NCI-H1694 treated with DMSO at 0.1 percent for 48 hours (cell line): ENCODE results near the gene ZNF837.

Source experiments
- DNase-seq: peaks from one replicate; lab custom pipeline; 2025; lab: John Stamatoyannopoulos, UW

Gene ZNF837

DNA sequence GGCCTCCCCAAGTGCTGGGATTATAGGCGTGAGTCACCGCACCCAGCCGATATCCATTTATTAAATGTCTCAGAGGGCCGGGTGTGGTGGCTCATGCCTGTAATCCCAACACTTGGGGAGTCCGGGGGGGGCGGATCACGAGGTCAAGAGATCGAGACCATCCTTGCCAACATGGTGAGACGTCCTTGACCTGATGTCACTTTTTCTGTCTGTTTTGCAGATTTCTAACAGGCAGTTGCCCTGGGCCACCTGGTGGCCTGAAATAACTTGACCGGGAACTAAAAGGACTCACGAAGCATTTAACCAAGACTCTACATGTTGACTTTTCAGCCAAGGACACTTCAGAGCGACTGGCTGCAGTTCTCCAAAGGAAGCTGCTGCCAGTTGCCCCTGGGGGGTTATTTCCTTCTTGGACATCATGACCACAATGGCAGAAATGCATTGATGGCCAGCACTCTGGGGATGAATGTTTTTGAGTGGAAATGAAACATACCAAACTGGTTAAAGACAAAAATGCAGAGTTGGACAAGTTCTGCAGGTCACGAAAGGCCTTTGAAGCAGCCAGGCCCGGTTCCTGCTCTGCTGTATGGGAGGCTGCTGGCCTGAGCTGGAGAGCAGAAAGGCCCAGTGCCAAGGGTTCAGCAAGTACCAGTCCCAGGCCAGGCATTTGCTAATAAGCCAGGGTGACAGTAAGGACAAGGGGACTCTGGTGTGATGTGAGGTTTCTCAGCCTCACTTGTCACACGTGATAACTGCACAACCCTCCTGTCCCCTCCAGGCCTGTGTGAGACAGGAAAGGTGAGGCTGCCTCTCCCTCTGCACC lies 8.3 kb downstream of the ZNF837 start:
- no peak for DNase-seq

DNA sequence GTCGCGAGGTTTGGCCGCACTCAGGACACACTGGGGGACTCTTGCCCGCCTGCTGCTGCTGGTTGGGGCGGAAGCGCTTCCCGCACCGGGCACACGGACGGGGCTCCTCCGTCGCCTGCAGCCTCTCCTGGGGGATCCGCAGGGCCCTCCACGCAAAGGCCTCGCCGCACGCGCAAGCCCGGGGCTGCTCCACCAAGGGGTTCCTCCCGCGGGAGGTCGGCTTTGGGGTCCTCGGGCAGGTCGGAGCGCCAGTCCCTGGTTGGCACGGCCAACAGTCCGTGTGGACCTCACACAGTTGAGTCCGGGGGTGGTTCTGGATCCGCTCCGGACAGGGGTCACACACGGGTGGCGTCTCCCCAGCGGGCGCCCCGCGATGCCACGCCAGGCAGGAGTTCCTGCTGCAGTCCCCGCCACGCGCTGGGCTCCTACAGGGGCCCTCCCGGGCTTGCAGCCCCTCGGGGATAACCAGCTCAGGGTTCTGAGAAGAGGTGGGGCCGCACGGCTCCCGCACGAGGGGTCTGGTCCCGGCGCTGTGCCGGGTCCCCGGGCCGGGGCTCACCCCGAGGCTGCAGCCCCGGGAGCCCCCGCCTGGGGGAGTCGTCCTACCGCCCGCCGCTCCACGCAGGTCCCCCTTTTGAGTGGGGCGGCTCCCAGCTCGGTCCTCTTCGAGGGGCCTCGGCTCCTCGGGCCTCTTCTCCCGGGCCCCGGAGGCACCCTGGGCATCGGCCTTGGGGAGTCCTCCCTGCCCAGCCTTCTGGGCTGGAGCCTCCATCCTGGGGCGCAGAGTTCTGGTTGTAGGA lies 12.1 kb downstream of the ZNF837 start:
- DNase-seq, result no peak

DNA sequence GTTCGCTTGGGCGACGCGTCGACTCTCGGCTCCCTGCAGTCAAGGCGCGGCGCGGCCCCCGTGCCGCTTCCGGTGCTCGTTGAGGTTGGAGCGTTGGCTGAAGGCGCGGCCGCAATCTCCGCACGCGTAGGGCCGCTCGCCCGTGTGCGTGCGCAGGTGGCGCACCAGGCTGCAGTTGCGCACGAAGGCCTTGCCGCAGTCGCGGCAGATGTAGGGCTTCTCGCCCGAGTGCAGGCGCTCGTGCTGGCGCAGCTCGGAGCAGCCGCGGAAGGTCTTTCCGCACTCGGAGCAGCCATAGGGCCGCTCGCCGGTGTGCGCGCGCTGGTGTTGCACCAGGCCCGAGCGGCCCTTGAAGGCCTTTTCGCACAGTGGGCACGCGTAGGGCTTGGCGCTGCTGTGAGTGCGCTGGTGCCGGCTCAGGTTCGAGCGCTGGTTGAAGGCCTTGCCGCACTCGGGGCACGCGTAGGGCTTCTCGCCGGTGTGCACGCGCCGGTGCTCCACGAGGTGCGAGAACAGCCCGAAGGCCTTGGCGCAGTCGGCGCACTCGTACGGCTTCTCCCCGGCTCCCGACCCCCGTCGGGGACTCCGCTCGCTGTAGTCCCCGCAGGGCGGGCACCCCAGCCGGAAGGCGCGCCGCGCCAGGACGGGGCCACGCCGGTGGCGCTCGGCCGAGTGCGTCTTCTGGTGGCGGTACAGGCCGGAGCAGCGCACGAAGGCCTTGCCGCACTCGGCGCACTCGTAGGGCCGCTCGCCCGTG lies 13.0 kb downstream of the ZNF837 start:
- no peak for DNase-seq

DNA sequence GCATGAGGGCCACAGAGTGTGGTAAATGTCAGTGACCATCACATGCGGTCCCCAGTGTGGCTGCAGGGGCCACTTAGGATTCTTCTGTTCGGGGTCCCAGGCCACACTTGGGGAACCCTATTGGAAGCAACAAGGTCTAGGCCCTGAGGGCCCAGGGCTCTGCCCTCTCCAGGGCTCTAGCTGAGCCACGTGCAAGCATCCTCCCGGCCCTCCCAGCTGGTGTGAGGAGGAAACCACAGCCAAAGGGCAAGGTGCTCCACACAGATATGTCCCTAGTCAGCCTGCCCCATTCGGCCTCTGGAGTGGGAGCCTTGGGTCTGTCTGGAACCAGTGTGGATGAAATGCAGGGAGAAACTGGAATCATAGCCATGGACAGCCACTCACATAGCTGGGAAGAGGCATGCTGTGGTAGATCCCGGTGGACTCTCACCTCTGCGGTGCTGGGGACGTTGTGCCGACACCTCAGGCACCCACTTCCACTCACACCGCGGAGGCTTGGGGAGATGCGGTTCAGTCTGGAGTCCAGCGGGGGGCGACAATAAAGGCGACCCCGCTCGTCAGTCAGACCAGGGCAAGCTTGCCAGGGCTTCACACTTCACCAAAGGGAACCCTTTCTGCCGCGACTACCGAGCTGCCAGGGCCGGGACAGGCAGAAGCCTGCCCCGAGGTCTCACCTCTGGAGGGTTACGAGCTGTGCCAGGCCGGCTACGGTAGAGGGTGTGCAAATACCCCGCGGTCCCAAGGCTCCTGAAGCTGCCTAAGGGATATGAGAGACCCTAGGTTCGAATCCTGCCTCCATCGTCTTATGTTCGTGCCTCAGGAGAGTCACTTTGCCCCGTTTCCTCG lies 14.0 kb downstream of the ZNF837 start:
- DNase-seq, result no peak

DNA sequence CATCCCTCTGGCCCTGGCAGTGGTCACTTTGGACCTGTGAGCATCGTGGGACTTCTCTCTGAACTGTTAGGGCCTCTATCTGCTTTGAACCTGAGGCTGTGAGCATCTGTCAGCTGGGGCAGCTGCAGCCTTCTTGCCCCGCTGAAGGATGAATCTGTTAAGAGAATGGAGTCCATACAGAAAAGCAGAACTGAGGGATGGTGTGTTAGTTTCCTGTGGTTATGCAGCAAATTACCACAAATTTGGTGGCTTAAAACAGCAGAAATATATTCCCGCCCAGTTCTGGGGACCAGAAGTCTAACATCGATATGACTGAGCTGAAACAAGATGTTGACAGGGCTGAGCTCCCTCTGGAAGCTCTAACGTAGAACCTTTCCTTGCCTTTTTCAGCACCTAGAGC lies 16.7 kb downstream of the ZNF837 start:
- no peak for DNase-seq

DNA sequence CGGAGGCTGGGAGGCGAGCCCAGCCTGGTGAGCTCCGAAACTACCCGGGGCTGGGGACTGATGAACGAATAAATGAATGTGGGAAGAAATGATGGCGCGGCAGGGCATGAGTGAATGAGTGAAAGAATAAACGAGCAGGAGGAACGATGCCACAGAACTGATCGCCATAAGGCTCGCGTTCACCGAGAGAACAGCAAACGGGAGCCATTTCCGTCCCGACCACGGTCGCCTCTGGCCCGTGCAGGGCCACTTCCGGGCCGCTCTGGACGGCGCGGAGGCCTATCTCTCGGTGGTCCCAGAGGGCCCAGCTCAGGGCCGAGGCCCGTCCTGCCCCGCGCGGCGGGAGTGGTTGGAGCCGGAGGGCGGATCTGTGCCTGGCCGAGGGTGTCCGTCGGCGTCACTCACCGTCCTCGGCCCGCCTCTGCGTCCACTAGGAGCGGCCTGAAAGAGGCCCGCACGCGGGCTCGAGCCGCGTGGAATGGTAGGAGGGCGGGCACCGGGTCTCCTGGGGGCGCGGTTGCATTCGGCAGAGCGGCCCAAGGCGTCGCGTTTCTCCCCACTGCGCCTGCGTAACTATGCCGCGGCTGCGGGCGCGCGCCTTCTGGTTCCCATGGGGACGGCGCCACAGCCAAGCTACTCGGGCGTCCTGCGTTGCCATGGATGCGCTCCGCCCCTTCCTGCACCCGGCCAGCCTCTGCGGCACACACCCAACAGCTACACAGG lies 18.4 kb downstream of the ZNF837 start, which contains the start of gene ZNF497:
Gene ZNF497 (minus strand): TSS at position 480 of the 723 bp plus-strand sequence. CDS start 5,116 bp downstream, outside the sequence.
- DNase-seq, result peak; percentile 94

DNA sequence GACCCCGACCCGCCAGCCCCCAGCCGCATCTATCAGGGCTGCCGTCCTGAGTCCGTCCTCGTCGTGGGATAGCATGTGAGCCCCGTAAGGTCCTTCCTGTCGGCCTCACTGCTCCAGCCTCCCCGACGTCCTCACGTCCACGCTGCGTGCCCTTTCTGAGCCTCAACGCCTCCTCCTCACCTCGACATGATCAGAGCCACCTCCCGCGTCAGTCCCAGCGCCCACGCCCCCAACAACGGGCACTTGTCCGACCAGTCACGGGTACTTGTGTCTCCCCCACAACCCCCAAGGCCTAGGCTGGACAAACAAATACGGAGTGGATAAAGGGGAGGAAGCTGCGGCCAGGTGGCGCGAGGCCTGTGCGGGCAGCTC lies 18.9 kb downstream of the ZNF837 start:
- DNase-seq, result peak; percentile 19

DNA sequence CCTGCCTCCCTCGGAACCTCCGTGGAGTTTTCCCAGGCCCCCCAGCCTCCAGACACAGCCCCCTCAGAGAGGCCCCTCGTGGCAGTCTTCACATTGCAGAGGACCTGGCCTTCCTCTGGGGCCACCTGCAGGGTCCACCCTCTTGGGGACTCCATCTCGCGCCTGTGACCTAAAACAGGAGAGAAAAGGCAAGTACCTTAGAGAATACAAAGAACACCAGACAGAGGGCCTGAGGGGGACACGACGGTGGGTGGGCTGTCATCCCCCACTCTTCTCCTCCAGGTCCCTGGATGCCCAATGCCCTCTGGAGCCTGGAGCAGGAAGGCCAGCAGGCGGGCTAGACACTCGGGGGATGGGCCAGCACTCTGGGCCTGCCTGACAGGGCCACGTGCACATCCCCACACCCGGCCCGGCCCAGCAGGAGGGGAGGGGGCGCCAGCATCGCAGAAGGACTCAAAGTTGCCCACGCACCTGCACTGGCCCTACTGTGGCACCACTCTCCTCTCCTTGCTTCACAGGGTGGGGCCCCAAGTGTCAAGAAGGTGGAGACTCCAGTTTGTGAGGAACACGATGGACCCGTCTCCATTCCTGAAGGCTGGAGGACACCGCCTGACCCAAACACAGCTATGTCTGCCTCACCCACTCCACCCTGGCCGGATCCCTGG lies 23.2 kb downstream of the ZNF837 start:
- no peak for DNase-seq

DNA sequence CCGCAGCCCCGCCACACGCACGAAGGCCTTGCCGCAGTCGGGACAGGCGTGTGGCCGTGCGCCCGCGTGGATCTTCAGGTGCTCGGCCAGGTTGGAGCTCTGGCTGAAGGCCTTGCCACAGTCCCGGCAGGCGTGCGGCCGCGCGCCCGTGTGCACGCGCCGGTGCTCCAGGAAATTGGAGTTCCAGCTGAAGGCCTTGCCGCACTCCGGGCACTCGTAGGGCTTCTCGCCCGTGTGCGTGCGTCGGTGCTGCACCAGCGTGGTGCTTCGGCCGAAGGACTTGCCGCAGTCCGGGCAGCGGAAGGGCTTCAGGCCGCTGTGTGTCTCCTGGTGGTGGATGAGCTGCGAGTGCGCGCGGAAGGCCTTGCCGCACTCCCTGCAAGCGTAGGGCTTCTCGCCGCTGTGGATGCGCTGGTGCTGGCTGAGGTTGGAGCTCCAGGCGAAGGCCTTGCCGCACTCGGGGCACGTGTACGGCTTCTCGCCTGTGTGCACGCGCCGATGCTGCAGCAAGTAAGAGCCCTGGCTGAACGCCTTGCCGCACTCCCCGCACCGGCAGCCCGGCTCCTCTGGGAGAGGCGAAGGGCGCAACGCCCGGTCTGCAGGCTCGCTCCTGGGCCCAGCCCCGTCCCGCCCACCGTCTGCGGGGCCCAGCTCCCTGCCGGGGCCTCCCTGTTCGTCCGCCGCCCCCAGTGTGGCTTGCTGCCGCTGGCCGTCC lies 23.9 kb downstream of the ZNF837 start:
- no peak for DNase-seq

DNA sequence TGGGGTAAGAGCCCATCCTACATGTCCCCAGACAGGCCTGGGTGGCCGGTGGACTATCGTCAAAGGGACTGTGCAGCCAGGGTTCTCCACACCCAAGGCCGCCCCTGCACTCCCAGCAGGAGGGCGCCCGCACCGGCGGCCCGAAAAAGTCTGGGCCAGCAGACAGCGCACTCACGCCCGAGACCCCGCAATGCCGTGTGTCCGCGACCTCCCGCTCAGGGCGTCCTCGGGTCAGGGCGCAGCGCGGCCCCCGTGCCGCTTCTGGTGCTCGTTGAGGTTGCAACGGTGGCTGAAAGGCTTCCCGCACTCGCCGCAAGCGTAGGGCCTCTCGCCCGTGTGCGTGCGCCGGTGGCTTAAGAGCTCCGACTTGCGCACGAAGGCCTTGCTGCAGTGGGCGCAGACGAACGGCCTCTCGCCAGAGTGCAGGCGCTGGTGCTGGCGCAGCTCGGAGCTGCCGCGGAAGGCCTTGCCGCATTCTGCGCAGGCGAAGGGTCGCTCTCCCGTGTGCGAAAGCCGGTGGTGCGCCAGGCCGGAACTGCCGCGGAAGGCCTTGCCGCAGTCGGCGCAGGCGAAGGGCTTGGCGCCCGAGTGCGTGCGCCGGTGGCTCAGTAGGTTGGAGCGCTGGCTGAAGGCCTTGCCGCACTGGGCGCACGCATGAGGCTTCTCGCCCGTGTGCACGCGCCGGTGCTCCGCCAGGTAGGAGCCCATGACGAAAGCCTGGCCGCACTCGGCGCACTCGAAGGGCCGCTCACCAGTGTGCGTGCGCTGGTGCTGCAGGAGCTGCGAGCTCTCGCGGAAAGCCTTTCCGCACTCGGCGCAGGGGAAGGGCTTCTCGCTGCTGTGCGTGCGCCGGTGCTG lies 24.7 kb downstream of the ZNF837 start:
- no peak for DNase-seq

DNA sequence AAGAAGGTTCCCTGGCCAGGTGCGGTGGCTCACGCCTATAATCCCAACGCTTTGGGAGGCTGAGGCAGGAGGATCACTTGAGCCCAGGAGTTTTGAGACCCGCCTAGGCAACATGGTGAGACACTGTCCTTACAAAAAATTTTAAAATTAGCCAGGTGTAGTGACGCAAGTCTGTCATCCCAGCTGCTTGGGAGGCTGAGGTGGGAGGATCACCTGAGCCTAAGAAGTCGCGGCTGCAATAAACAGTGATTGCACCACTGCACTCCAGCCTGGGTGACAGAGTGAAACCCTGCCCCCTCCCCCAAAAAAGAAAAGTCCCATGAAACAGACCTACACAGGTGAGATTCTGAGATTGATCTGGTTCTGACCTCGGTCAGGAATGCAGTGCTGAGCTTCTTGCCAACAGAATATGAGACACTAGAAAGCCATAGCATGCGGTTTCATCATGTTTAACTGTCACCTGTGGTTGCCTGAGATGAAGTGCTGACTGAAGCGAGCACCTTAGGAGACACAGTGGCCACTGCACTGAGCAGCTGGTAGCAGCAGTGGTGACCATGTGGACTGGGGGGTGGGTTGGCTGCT lies 25.5 kb downstream of the ZNF837 start:
- DNase-seq, result no peak

DNA sequence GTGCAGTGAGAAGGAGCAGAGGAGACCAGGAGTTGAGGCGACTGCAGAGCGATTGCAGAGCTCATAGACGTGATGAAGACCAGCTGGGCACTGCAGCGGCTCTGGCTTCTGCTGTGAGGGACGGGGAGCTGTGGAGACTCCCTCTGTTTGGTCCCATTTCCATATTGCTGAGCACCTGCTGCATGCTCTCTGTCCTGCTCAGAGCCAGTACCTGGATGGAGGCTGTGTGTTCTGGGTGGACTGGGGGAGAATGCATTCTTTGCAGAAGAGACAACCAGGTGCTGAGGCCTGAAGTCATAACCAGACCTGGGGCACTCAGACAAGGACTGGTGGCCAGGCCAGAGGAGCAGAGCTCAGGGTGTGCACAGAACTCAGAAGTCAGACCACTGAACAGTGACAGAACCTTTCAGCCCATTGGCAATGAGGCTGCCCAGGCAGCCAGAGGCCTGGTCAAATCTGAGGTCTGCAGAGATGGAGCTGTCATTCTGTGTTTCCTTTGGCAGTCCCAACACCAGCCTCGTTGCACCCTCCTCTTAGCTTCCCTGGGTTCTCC lies 26.3 kb downstream of the ZNF837 start:
- no peak for DNase-seq

DNA sequence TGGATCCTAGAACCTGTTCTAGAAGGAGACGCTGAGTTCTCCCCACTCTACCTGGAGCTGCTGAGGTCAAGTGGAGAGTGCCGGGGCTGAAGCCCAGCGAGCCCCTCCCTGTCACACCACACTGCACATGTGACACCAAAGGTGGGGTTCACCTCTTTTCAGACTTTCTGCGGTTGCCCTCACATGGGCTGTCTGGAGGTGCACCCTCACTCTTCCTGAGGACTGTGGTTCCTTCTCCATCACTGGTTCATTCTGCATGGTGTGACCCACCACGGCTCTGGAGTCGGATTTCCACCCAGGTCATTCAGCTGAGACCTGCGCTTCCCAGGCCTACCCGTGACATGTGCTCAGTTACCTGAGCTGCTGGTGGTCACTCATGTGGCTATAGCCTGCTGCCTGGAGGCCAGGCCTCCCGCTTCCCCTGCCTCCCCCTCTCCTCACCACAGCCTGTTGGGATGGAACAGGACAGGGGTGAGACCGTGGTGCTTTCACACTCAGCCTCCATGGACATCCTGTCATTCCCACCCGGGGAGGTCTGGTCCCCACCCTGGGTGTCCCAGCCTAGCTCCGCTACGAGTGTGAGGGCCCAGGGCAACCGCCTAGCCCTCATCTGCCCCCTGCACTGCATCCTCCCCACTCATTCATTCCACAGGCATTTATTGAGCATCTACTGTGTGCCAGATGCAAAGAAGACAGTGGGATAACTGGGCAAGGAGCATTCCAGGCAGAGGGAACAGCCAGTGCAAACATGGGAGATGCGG lies 26.9 kb downstream of the ZNF837 start:
- no peak for DNase-seq

DNA sequence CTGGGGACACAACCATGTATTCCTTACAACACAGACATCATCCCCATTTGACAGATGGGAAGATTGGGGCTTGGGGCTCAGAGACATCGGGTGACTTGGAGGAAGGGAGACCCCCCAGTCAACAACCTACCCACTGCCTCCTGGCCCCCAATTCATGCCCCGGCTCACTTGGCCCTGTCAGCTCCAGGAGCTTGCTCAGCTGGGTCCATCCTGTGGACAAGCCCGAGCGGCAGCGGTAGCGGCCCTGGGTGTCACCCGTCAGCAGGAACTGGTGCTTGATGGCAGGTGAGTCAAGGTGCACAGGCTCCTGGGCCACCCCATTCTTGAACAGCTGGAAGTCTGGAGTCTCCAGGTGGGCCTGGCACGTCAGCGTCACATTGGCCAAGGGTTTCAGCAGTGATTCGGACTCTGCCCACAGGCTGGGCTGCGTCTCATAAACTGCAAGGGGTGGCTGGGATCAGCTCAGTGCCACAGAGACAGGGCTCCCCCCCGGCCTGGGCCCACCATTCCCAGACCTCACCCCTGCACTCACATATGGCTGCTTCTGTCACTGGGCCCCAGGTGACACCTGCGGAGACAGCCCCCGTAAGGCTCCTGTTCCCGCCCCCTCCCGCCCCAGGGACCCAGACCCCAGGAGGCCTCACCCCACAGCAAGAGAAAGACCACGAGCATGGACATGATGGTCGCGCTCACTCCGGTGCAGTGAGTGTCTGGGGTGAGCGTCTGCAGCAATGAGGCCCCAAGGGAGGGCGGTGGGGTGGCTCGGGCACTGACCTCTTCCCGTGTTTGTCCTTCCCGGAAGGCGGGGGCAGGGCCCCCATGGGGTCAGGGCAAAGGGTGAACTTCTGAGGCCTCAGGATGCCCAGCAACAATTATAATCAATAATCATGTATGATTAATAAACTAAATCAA lies 27.8 kb downstream of the ZNF837 start, which contains the start of gene A1BG:
Gene A1BG (minus strand): TSS at position 733 of the 912 bp plus-strand sequence. CDS start 55 bp downstream, at position 678.
- no peak for DNase-seq

DNA sequence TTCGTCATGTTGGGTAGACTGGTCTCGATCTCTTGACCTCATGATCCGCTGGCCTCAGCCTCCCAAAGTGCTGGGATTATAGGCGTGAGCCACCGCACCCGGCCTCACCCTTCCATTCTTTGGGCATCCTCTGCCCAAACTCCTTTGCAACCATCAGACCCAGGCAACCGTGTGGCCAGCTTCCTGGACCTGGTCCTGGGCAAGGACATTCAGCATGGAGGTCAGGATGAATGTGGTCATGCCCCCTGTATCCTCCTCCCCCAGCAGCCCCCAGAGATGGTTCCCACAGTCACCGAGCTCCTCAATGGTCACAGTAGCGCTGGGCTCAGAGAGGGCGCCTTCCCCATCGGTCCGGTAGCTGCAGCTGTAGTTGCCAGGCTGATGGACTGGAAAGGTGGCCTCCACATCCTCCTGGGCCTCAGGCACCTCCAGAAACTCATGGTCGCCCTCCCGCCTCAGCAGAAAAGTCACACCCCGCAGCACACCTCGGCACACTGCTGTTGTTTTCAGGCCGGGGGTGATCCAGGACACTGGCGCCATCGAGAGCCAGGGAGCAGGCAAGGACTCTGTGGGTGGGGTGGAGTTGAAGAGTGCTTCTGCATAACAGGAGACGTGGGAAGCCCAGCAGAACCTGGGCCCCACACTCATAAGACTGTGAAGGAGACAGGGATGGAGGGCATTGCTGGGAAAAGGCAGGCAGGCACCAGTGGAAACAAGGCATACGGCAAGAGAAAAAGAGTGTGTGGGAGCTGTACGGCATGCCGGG lies 28.7 kb downstream of the ZNF837 start:
- no peak for DNase-seq
